GM21381 (cell line): Measurements from ENCODE around the gene FTCDNL1.

ENCODE experiments used
- ATAC-seq: cut with Tn5 transposase; IDR thresholded peaks from one replicate; pipeline ENCODE4 v1.9.1; 2021; ENCODE audit warnings: mild to moderate bottlenecking, moderate library complexity; ENCODE audit not compliant: unreplicated experiment

FTCDNL1 gene

DNA sequence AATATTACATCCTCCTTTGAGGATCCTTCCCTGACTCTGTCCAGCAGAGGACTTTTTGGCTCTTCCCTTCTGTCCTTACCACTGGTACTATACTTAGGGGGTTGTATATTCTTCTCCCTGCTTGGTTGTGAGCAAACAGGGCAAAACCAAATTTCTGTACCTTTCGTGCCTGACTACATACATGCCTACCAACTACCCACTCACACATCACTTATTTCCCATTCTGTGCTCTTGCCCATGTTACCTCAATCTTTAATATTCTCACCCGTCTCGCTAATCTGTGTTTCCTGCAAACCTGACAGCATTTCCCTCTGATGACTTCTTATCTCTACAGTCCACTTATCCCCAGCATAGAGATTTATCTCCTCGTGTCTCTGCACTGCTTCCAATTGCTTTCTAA, 58.6 kb downstream of the FTCDNL1 start:
- ATAC-seq: no peak

DNA sequence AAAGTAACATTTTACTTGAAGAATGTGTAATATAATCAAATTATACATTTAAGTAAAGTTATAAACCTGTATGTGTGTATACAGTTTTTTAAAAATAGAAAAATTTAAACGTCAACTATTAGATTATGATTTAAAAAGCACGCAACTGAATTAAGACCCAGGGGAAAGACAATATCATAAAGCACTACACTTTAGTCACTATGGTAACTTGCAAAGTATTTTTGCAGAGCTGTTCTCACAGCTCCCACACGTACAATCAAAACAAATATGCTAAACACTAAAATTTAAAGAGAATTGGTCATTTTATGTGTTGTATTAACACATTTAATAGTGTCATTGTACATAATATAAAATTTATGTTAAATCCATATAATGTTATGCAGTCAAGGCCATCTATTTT, 59.7 kb downstream of the FTCDNL1 start:
- ATAC-seq: no peak

DNA sequence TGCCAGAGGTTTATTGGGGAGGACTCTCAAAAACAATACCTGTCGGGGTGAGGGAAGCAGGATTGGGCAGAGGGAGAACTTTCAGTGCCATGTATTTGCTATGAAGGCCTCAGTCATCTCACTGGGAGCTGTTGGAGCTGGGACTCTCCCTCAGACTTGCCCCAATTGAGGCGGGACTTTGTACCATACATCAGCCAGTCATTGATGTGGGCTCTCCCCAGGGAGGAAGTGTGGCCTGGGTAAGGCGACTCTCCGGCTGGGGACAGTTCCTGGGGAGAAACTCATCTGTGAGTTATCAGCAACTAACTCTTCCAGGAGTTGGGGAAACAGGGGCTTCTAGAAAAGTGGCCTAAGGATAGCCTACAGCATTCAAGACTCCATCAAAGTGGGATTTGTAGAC, 66.5 kb downstream of the FTCDNL1 start:
- no peak for ATAC-seq

DNA sequence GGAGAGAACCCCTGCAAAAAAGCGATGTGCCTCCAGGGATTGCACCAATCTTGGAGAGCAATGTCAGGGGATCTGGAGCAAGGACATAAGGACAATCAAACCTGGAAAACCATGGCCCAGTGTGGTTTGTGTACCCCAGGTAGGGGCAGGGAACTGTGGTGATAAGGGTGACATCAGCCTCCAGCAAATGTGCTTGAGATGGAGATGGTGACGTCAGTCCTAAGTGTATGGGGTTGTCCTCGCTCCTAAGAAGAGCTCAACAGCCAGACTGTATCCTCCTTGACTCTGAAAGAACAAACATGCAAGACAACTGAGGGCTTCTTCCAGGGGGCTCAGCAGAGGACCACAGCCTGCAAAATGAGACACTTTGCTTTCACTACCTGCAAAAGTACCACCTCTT, 71.4 kb downstream of the FTCDNL1 start:
- no peak for ATAC-seq

DNA sequence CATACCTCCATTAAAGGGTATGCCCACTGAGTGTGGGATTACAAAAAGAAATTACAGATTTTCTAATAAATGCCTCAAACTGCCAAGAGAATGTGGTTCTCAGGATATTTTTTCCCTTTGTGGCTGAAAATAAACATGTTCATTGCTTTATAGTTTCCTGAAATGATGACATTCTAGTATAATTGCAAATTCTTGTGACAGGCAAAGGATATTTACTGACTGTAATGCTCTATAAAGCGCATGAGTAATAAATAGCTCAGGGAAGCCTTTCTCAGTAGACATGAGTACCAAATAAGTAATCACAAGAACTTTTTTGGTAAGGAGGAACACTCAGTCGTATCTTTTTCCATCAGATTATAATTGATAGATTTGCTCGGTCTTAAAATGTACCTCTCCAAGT, 72.3 kb downstream of the FTCDNL1 start:
- no peak for ATAC-seq

DNA sequence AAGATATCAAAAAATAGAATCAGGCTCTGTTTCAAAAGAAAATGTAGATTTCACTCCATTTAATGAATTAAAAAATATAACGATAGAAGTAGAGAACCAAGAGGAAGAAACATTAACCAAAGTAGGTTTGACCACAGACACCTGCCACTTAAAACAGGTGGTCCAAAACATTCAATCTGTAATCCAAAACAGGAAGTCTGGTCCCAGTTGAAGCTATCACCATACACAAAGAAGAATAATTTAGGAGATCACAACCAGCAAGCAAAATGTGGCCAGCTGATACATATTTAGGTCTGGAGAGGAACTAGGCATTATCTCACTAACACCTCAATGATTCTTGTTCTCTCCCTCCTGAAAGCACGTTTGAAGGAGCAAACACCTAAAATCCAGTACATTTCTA, 73.1 kb downstream of the FTCDNL1 start:
- ATAC-seq: no peak

DNA sequence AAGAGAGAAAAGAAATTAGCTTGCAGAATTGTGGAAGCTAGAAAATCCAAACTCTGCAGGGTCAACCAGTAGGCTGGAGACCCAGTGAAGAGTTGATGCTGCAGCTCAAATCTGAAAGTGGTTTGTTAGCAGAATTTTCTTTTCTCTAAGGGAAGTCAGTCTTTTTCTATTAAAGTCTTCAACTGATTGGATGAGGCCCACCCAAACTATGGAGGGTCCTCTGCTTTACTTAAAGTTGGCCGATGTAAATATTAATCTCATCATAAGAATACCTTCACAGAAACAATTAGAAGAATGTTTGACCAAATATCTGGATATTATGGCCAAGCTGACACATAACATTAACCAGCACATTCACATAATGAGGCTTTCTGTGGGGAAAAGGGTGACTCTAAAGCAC, 73.7 kb downstream of the FTCDNL1 start:
- no peak for ATAC-seq

DNA sequence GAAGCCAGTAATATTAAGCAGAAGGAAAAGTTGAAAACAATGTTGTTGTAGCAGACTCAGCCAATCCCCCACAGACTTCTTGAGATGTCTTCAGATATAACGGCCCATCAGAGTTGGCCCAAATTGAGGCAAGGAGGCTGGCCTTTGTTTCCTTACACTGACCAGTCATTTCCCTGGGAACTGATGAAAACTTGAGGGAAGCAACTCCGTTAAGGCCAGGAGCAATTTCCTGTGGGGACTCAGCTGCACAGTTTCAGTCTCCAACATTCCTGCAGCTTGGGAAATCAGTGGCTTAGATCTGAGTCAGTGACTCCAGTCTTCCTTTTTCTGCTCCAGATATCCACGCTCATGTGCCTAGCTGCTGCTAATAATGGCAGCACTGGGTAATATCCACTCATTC, 75.7 kb downstream of the FTCDNL1 start:
- ATAC-seq: no peak

DNA sequence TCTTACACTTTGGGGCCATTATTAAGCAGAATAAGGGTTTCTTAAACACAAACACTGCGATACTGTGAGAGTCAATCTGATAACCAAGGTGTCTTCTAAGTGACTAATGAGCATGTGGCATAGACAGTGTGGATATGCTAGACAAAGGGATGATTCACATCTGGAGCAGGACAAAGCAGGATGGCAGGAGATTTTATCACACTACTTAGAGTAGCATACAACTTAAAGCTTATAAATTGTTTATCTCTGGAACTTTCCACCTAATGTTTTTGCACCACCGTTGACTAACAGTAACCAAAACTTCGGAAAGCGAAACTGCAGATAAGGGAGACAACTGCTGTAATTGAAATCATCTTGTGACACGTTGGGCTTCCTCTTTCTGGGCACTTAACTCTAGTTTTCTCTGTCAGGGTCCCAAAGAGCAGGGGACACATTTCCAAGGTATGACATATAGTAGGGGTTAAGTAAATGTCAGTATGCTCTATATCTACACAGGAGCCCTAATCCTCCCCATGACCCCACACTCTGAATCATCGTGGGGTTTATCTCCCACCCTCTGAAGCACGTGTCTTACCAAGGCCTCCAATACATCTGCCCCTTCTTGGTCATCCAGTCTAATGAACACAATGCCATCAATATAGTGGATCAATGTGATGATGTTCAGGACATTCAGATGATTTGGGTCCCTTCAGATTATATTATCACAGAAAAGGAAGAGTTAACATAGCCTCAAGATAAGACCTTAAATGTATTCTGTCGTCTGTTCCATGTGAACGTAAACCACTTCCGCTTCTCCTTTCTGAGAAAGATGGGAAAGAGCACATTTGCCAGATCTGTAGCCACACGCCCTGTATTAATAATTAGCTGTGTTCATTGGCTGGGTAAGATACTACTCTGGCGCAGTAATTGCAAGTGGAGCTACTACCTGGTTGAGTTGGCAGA, 78.7 kb downstream of the FTCDNL1 start:
- ATAC-seq: no peak

DNA sequence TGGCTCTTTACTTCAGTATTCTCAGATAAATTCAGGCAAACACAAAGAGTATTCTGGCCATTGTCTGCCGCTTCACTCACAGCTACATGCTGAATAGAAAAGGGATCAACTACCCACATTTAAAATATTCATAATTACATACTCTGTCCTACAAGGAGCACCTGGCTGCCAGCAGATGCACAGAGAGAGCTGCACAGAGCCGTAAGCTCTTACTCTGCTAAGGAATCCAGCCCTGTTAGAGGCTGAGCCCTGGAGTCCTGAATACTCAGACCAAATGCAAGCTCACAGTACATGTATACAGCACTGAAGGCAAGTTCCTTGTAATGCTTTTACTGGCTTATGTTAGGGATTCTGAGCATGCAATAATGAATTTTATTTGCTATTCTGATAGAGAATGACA, 80.3 kb downstream of the FTCDNL1 start:
- ATAC-seq: no peak

DNA sequence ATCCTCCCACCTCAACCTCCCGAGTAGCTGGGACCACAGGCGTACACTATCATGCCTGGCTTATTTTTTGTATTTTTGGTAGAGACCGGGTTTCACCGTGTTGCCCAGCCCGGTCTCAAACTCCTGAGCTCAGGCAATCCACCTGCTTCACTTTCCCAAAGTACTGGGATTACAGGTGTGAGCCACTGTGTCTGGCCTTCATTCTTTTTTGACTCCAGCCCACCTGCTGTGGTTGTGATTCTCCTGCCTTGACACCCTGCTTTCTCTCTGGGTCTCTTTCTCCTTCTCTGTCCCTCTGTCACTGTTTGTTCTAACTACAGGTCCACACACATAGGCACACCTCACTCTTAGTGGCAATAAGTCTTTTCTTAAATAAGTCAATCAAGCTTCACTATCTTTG, 85.3 kb downstream of the FTCDNL1 start:
- no peak for ATAC-seq

DNA sequence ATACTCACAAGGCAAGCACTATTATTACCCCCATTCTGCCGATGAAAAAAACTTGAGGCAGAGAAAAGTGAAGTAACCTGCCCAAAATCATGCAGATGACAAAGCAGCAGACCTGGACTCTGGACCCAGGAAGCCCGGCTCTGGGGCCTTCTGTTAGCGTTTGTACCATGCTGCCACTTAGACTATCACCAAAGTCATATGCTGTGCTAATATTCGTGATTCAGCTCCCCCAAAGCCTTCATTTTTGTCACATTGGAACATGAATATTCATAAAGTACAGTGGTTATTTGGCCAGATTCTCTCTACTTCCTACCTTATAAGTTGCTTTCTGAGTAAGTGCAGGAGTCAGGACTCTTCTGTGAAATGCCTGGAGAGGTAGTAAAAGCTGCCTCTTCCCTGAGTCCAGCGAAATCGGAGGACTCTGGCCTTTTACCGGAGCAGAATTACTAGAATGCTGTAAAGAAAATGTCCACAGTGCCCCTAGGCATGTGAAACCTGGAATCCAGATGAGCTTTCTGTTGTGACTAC, 86.7 kb downstream of the FTCDNL1 start:
- ATAC-seq: no peak

DNA sequence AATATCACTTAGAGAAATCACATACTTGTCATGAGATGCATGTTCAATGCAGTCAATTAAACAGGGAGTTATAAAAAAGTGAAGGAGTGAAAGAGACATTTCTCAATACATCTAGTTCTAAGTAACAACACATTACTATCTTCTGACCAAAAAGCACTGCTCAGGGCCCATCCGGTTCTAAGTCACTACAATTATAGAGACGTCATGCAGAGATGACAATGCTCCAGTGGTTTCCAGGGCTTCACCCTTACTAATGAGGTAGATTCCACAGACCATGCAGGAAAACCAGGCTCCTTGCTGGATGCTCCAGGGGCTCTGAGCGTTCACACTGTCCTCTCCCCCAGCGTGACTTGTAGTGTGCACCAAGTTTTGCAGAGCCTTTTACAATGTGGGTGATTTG, 88.0 kb downstream of the FTCDNL1 start:
- no peak for ATAC-seq

DNA sequence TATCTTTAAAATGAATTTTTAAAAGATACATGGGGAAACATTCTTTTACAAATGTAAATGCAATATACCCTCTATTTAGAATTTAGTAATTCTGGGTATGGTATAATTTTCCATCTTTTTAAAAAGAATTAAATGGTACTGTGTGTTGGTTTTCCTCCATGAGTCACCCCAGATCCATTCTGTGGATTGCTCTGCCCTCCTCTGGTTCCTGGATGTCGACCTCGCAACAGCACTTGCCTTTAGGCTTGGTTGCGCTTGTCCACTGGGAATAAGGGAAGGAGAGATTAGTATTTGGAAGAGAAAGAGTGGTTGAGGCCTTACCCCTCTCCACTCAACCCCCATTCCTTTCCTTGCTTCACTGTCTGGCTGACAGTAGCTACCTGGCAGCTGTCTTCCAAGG, 90.4 kb downstream of the FTCDNL1 start:
- no peak for ATAC-seq

DNA sequence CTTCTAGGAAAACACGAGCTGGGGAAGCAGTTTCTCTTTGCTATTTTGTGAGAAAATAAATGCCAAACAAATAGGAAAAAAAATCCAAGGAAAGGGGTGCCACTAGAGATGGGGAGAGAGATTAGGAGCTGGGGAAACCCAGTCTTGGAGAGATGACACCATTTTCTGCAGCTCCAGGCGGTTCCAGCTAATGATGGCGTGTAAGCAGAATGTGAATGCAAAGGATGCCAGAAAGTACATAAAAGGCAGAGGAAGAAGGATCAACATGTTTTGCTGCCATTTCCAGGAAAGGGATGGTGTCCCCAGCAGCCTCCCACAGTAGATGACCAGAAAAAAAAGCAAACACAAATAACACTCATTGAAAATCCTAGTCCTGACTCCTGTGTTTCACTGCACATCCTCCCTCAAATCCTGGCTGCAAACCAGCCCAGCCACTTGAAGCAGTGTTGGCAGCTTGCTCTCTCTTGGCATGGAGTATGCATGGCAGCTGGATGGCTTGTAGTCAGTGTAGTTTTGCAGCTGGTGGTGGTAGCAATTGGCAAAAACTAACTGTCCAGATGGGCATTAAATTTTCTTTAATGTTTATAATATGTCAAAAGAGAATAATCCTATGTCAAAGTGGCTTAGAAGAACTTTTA, 93.6 kb downstream of the FTCDNL1 start:
- no peak for ATAC-seq

DNA sequence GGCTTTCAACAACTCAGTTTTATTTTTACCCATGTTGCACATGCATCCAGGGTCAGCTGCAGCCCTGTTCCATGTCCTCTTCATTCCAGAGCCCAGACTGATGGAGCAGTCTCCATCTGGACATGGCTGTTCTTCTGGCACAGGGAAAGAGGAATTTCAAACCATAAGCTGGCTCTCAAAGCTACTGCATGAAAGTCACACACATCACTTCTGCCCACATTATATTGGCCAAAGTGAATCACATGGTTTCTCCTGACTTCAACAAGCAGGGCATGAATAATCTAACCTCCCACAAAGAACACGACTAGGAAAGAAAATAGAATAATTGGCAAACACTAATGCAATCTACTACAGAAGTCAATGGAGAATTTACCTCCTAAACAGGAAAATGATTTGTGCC, 94.2 kb downstream of the FTCDNL1 start:
- no peak for ATAC-seq

DNA sequence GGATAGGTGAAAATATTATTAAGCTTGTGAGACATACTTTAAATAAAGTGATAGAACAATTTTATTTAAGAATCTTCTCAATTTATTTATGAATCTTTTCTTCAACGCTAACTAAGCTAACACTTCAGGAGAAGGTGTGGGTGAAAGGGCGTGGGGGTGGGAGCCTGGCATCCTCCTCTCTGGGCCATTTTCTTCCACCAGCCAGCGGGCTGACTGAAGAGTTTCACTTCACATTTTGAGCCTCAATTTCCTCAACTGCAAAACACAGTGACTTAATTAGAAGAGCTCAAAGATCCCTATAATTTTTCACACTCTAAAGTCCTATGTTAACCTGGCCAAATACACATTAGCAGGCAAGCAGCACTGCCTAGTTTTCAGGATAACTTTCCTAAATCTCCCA, 94.8 kb downstream of the FTCDNL1 start:
- ATAC-seq: no peak

DNA sequence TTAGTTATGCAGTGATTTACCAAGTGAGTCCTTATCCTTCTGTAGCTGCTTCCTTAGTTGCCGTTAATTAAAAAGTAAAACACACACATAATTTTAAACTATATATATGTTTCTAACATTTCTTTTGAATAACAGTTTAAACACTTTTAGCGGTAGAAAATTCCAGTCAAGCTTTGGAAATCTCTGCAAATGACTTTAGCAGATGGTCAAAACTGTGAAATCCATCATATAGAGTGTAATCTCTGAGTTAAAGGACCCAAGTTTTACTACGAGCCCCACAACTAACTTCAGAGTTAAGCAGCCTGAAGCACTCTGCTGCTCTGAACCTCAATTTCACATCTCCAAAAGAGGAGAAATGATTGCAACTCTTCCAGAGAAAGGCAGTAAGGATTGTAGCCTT, 96.2 kb downstream of the FTCDNL1 start:
- ATAC-seq: no peak

DNA sequence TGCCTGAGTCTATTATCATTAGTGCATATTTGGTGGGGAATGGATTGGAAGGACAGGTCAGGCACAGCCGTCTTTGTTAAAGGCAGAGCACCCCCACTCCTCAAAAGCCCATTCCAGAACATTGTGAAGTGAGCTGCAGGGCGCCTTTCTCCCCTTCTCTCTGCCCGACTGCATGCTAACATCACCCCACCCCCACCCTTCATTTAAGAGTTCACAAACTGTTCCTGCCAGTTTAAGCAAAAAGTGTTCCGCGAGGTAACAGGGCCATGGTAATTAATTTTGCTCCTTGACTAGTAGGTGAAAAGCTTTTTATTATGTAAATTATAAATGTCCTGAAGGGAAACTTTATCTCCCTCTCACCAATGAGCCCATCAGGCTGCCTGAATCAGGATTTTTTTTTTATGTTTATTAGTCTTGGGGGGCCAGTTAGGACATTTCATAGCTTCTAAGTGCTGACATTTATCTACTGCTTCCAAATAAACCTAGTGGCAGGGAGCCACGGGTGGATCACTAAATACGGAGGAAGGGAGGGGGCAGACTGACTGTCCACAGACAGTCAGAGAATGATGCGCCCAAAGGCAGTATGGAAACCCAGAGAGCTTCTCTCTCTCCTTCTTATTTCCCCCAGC, 99.4 kb downstream of the FTCDNL1 start:
- ATAC-seq: no peak

DNA sequence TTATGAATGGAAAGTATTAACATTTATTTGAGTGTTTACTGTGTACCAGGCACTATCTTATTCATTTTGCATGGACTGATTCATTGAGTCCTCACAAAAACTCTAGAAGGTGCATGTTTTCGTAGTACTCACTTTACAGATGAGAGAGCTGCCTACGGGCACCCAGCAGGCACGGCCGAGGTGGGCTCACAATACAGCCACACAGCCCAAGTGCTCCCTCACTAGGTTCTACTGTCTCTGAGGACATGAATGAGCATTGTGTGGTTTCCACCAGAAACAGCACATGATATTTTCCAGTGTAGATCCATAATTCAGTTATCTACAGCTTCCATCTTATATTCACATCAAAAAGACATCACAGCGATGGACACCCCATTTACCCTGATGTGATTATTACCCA, 101.4 kb downstream of the FTCDNL1 start:
- ATAC-seq: no peak

DNA sequence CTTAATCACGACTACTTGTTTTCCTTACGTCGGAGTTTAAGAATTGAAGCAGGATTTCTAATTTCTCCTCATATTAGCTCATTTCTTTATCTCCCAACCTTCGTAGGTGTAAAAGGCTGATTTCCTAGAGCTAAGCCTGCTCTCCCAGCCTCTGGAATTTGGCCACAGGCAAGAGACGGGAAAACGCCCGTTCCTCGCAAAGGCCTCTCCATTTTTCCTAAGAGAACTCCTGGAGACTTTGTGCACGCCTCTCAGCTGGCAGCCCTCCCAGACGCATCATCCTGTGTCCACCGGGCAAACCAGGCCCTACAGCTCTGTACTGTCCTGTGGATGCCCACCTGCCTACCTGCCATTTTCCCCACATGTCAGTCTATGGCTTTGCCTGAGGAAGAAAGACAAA, 106.3 kb downstream of the FTCDNL1 start:
- ATAC-seq: no peak

DNA sequence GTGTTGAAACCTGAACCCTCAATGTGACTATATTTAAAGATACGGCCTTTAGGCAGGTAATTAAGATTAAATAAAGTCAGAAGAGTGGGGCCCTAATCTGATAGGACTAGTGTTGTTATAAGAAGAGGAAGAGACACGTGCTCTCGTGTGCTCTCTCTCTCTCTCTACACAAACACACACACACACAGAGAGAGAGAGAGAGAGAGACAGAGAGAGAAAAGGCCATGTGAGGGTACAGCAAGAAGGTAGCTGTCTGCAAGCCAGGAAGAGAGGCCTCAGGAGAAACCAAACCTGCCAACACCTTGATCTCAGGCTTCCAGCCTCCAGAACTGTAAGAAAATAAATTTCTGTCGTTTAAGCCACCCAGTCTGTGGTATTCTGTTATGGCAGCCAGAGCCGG, 106.7 kb downstream of the FTCDNL1 start:
- no peak for ATAC-seq
